PC-9 (cell line): Measurements from ENCODE around the gene TBC1D22A.

Experiments
- EZH2 ChIP-seq: fragments of 200-600 bp; sonication (generic); IDR thresholded peaks from 2 replicates; pipeline ENCODE4 v1.8.0; 2017; ENCODE audit warnings: antibody characterized with exemption, low read depth
- TF ChIP-seq, protein P1 (sequence below): fragments of 200-600 bp; sonication (generic); conservative IDR thresholded peaks from 2 replicates; pipeline ENCODE4 v1.6.1; 2017; ENCODE audit warnings: mixed run types, antibody characterized with exemption, mild to moderate bottlenecking, moderate library complexity

GRCh38 chr22:46793497-46793896 is 31.0 kb downstream of the TBC1D22A start:
- TF ChIP-seq, protein P1, sequence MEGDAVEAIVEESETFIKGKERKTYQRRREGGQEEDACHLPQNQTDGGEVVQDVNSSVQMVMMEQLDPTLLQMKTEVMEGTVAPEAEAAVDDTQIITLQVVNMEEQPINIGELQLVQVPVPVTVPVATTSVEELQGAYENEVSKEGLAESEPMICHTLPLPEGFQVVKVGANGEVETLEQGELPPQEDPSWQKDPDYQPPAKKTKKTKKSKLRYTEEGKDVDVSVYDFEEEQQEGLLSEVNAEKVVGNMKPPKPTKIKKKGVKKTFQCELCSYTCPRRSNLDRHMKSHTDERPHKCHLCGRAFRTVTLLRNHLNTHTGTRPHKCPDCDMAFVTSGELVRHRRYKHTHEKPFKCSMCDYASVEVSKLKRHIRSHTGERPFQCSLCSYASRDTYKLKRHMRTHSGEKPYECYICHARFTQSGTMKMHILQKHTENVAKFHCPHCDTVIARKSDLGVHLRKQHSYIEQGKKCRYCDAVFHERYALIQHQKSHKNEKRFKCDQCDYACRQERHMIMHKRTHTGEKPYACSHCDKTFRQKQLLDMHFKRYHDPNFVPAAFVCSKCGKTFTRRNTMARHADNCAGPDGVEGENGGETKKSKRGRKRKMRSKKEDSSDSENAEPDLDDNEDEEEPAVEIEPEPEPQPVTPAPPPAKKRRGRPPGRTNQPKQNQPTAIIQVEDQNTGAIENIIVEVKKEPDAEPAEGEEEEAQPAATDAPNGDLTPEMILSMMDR: no peak
- TF ChIP-seq EZH2: no peak
